ENCODE results near the gene DLG2. TPM values are rescaled to one million over a fixed set of nuclear protein-coding genes. Genes with fewer than 3 reads are reported as not detected.

Gene DLG2
- total and polyA plus RNA-seq, 2 of the 8 experiments (the other 6 are each of a cell fraction or from before 2014, with no cell fraction given) = 1.7 to 14.3 TPM

GRCh38 chr11:83957038-83957900 lies 1669.9 kb downstream of the DLG2 start:
- 82% methylated on average over 2 of the region's 2 CpGs; no CpG with 5 or more reads in 1 of the 2 experiments for WGBS, 2 experiments (ENCODE audit: extremely low coverage in 1 of 2, insufficient coverage in 1 of 2, insufficient read length in 1 of 2, insufficient replicate concordance in 2 of 2, low coverage in 1 of 2, low lambda C conversion rate in 2 of 2, missing lambda C conversion rate in 1 of 2)
- no peak overlapping the region for H2BK20ac ChIP-seq (ENCODE audit: low read length)
- H3K79me2 ChIP-seq (ENCODE audit: control insufficient read depth in 1 of 2, insufficient read depth in 2 of 2, low read length in 2 of 2) = no peaks in the 10 kb centered on the region
- H3K4me2 ChIP-seq (ENCODE audit: insufficient read depth in 1 of 2, low read depth in 2 of 2, low read length in 2 of 2) = no peak overlapping the region
- FAIRE-seq = no peak
- H3K36me3 ChIP-seq (ENCODE audit: control insufficient read depth in 2 of 4, insufficient read depth in 4 of 4, low read length in 3 of 4) = no peaks in the 10 kb centered on the region
- H3K79me1 ChIP-seq (ENCODE audit: low read depth, low read length) = no peaks in the 10 kb centered on the region
- CTCF ChIA-PET (ENCODE audit: partially characterized antibody) = interaction anchor here (0.6 kb wide), 1 partner anchor 952 kb away, joined by 3 read pairs; no protein-coding TSS in a partner anchor
- H3K14ac ChIP-seq (ENCODE audit: insufficient read length) = no peak overlapping the region
- no peaks in the 10 kb centered on the region for H4K20me1 ChIP-seq (replicated peaks in 1 of 2; ENCODE audit: control insufficient read depth in 1 of 2, insufficient read depth in 2 of 2, low read length in 2 of 2)
- POLR2A ChIA-PET (ENCODE audit: partially characterized antibody) = no interaction called here
- H4K91ac ChIP-seq (replicated peaks; ENCODE audit: insufficient read length, low read length) = no peak overlapping the region
- H3K23ac ChIP-seq (ENCODE audit: insufficient read length) = no peak overlapping the region
- no peak overlapping the region for H3K9ac ChIP-seq (replicated peaks in 1 of 4; ENCODE audit: extremely low read depth in 1 of 4, low read depth in 3 of 4, low read length in 3 of 4)
- H3K27me3 ChIP-seq (replicated peaks in 1 of 4; ENCODE audit: control insufficient read depth in 3 of 4, extremely low read depth in 1 of 4, insufficient read depth in 3 of 4, low read length in 3 of 4) = no peaks in the 10 kb centered on the region
- no peak overlapping the region for H2BK15ac ChIP-seq (ENCODE audit: low read length)
- no peak overlapping the region for H4K8ac ChIP-seq (ENCODE audit: extremely low read depth, insufficient read depth, low read length)
- no peak overlapping the region for H2BK12ac ChIP-seq (ENCODE audit: low read depth, low read length)
- H3K23me2 ChIP-seq (ENCODE audit: low read depth, low read length) = no peaks in the 10 kb centered on the region
- no peak overlapping the region for H2BK120ac ChIP-seq (replicated peaks; ENCODE audit: low read depth, low read length)
- no peak overlapping the region for H4K5ac ChIP-seq (ENCODE audit: insufficient read length, low read depth, low read length)
- no peak overlapping the region for H3K18ac ChIP-seq (ENCODE audit: extremely low read depth, low read length)
- no peak overlapping the region for H2AK5ac ChIP-seq (ENCODE audit: low read depth, low read length)
- H3K4me1 ChIP-seq (replicated peaks in 1 of 4; ENCODE audit: control insufficient read depth in 3 of 4, insufficient read depth in 4 of 4, low read length in 3 of 4) = peaks cover 0 to 4% (median 0%) of the 10 kb centered on the region in 4 experiments; a peak in 1 of 7 replicates
- DNase-seq (ENCODE audit: low read depth in 1 of 2, low spot score in 2 of 2) = no peak
- no peaks in the 10 kb centered on the region for H3K9me3 ChIP-seq (ENCODE audit: insufficient read depth in 2 of 2, low read depth in 1 of 2, low read length in 1 of 2)
- H3K4me3 ChIP-seq (ENCODE audit: extremely low read depth in 1 of 4, insufficient read depth in 2 of 4, low read depth in 3 of 4, low read length in 4 of 4) = no peak overlapping the region
- H2BK5ac ChIP-seq (ENCODE audit: low read depth, low read length) = no peak overlapping the region
- H3K56ac ChIP-seq (replicated peaks; ENCODE audit: insufficient read length, low read depth, low read length) = no peak overlapping the region
- no peak overlapping the region for H3K4ac ChIP-seq (replicated peaks; ENCODE audit: insufficient read length, low read depth, low read length)
- H3K27ac ChIP-seq (ENCODE audit: low read depth, low read length) = no peak overlapping the region
- no peak overlapping the region for H2AFZ ChIP-seq (ENCODE audit: low read length)
- no peak for TF ChIP-seq CHD1 (IDR thresholded peaks at IDR 0.05; ENCODE audit: low read depth, low read length)
- TF ChIP-seq KDM5A (IDR thresholded peaks at IDR 0.05; ENCODE audit: low read length) = no peak
- TF ChIP-seq SP1 (IDR thresholded peaks at IDR 0.05; ENCODE audit: low read depth, low read length) = no peak
- no peak for TF ChIP-seq CBX8 (IDR thresholded peaks at IDR 0.05; ENCODE audit: borderline replicate concordance, low read depth, low read length)
- TF ChIP-seq SAP30 (IDR thresholded peaks at IDR 0.05; ENCODE audit: insufficient read depth, insufficient replicate concordance, low read length) = no peak
- TF ChIP-seq KDM4A (IDR thresholded peaks at IDR 0.05; ENCODE audit: low read depth, low read length, severe bottlenecking) = no peak
- no peak for TF ChIP-seq BRCA1 (IDR thresholded peaks at IDR 0.05; ENCODE audit: low read depth, low read length)
- TF ChIP-seq ZNF274 (IDR thresholded peaks at IDR 0.05; ENCODE audit: borderline replicate concordance, extremely low read depth, low read length) = no peak
- TF ChIP-seq POLR2A (IDR thresholded peaks at IDR 0.05; ENCODE audit: control extremely low read depth in 1 of 2, low read depth in 2 of 2, low read length in 2 of 2) = no peak
- TF ChIP-seq JUND (IDR thresholded peaks at IDR 0.05; ENCODE audit: low read length) = no peak
- TF ChIP-seq EGR1 (IDR thresholded peaks at IDR 0.05; ENCODE audit: borderline replicate concordance, low read depth, low read length) = no peak
- no peak for TF ChIP-seq BACH1 (IDR thresholded peaks at IDR 0.05; ENCODE audit: low read length)
- TF ChIP-seq JUN (IDR thresholded peaks at IDR 0.05; ENCODE audit: low read depth, low read length) = no peak
- TF ChIP-seq BCL11A (IDR thresholded peaks at IDR 0.05; ENCODE audit: low read depth in 2 of 2, low read length in 2 of 2) = no peak
